OCI-LY3 (cell line): ENCODE results near the gene ENDOD1.

Source experiments
- EZH2phosphoT487 ChIP-seq: fragments of 200-600 bp; shearing (Covaris generic); IDR thresholded peaks from 2 replicates; pipeline ENCODE4 v1.6.1; 2018; ENCODE audit warnings: antibody characterized with exemption, mixed run types, low read depth
- TF ChIP-seq, protein P1 (sequence below): fragments of 200-600, 300-600 bp; sonication (generic); IDR thresholded peaks from 2 replicates; pipeline ENCODE4 v1.5.1; 2014; ENCODE audit warnings: antibody characterized with exemption, low read length, low read depth

GRCh38 chr11:95134491-95134890, 44.8 kb downstream of the ENDOD1 start:
- TF ChIP-seq, protein P1, sequence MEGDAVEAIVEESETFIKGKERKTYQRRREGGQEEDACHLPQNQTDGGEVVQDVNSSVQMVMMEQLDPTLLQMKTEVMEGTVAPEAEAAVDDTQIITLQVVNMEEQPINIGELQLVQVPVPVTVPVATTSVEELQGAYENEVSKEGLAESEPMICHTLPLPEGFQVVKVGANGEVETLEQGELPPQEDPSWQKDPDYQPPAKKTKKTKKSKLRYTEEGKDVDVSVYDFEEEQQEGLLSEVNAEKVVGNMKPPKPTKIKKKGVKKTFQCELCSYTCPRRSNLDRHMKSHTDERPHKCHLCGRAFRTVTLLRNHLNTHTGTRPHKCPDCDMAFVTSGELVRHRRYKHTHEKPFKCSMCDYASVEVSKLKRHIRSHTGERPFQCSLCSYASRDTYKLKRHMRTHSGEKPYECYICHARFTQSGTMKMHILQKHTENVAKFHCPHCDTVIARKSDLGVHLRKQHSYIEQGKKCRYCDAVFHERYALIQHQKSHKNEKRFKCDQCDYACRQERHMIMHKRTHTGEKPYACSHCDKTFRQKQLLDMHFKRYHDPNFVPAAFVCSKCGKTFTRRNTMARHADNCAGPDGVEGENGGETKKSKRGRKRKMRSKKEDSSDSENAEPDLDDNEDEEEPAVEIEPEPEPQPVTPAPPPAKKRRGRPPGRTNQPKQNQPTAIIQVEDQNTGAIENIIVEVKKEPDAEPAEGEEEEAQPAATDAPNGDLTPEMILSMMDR, result no peak
- no peak for TF ChIP-seq EZH2phosphoT487
